ENCODE data around the gene CPN2.

GRCh38 chr3:194348354-194348753, 2.8 kb downstream of the CPN2 start:
- TF ChIP-seq POLR2AphosphoS5 (IDR thresholded peaks at IDR 0.05; ENCODE audit: low read depth, low read length) (no peak), TAF1 (IDR thresholded peaks at IDR 0.05; ENCODE audit: borderline replicate concordance, insufficient read depth, low read length) (no peak), SIN3A (IDR thresholded peaks at IDR 0.05; ENCODE audit: borderline replicate concordance, insufficient read depth, low read length) (no peak), REST (IDR thresholded peaks at IDR 0.05; ENCODE audit: insufficient read depth in 1 of 2, low read depth in 2 of 2, low read length in 2 of 2) (no peak), FOXP2 (optimal IDR thresholded peaks at IDR 0.05; ENCODE audit: borderline replicate concordance, extremely low read depth, extremely low read length, insufficient read depth) (no peak)

All from PFSK-1 (cell line).